Stimulated activated CD4-positive, alpha-beta T cell treated with anti-CD3 and anti-CD28 coated beads, Interleukin-2, amount 100 ng/mL, for 4 hours (primary cell): ENCODE data around the gene UNC5B.

Experiments used
- DNase-seq: peaks from one replicate; pipeline ENCODE4 v3.0.0-alpha.2; 2020; ENCODE audit warnings: low read depth

The UNC5B gene

DNA sequence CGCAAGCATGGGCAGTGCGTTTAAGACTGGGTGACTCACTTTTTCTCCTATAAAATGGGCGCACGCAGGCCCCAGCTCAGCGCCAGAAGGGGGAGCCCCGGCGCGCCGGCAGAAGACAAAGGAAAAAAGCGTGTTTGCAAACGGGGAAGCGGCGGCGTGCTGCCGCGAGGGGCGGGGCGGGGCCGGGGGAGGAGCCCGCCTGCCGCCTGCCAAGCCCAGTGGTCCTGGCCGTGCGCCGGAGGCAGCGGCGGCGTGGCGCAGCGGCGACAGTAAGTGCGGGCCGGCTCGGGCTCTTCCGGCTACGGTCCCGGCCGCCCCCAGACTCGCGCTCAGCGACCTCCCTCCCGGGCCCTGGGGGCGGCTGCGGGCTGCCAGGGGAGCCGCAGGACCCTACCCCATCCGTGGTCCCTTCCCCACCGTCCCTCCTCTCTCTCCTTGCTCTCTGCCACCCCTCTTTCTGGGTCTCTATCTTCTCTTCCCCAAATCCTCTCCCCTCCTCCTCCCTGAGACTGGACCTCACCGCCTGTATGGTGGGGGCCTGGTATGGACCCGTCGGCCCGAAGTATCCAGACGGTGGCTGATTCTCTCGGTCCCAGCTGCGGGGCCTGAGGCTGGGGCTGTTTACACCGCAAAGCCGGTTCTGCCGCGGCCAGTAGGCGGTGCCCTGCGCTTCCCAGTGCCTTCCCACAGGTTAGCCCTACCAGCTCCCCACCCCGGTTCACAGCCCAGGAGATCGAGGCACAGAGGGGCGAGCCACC is 106.9 kb downstream of the UNC5B start, which contains the start of gene SLC29A3:
Gene SLC29A3 (plus strand): TSS at position 218 of the 758 bp plus-strand sequence. CDS start 51 bp downstream, at position 269.
- peak; percentile 82 for DNase-seq

GRCh38 chr10:71319800-71320392 is 107.5 kb downstream of the UNC5B start:
- no peak for DNase-seq

- DNase-seq: no peak
These were observed 108.2 kb downstream of the UNC5B start for GRCh38 chr10:71320592-71320991.

DNA sequence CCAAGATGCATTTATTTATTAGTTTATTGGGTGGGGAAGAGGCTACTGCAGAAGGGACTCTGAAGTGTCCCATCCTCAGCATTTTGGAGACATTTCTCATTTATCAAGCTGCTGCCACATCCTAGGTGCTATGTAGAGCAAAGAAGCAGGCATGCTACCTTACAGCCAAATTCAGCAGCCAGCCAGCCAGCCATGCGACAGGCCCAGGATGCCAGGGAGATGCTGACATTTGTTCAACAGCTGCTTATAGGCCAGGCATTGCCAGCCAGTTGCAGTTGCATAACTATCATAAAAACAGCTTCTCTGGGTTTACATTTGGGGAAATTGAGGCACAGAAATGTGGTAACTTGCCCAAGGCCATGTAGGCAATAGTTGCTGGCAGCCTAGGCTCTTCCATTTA is 109.0 kb downstream of the UNC5B start:
- DNase-seq: no peak

- no peak for DNase-seq
These were observed 111.0 kb downstream of the UNC5B start for GRCh38 chr10:71323407-71323806.

DNA sequence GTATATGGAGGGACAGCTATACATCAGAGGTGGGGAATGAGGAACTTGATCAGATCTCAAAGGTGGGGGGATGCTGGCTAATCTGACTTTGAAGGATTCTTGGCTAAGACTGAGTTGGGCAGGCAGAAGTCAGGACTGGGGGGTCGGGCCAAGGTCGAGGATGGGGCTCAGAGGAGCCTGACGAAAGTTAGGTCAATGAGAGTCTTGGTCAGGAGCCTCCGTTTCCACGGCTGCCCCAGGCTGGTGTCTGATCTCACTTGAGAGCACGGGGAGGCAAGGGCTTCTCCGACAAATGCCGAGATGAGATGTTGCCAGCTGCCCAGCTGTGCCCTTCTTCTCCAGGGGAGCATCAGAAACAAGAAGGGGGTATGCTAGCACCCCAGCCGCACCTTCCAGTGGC is 112.4 kb downstream of the UNC5B start:
- no peak for DNase-seq

DNA sequence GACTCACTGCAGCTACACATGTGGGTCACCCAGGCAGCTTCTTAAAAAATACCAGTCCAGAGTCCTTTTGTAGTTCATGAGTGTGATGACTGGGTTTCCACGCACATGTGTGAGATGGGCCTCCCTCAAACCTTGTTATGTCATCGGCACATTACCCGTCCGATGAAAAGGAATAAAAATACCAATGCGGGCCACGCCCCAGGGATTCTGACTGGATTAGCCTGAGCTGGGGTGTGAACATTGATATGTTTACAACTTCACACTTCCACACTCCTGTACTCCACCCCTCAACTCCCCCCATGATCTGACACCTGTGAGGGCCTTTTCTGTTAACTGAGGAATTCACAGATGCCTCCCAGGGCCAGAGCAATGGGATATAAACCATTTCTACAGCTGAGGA is 112.9 kb downstream of the UNC5B start:
- DNase-seq: no peak

GRCh38 chr10:71326464-71326881 is 114.1 kb downstream of the UNC5B start:
- DNase-seq: no peak

GRCh38 chr10:71330789-71331404 is 118.5 kb downstream of the UNC5B start:
- no peak for DNase-seq

DNA sequence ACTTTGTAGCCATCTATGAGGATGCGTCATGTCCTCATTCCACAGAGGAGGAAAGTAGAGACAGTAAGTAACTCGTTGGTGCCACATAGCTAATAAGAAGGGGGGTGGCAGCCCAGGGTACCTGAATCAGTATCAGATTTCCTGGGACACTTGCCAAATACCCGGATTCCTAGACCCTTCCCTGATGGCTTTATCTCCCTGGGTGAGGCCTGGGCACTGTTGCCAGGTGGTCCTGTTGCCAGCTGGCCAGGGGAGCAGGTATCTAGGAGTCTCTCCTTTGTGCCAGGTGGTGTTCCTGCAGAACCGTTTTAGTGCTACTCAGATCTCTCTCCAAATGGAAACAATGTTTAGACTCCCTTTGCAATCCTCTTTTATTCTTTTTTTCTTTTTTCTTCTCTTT is 119.4 kb downstream of the UNC5B start:
- DNase-seq: no peak

DNA sequence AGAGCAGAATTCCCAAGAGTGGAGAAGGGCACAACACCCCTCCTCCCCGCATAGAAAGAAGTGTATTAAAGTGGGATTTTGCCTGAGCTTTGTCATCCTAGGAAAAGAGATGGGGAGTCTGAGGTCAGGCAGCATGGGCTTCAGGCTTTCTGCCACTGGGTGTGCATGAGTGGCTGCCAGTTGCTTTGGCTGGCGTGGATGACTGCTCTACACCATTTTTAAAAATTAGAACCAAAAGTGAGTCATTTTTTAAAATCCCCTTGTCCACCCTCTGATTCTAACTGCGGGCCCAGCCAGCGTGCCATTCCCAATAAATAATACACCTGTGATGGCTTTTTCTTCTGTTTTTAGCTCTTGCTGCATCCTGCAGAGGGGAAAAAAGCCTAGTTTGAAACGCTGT is 120.1 kb downstream of the UNC5B start:
- no peak for DNase-seq

GRCh38 chr10:71333129-71333887 is 120.9 kb downstream of the UNC5B start:
- DNase-seq: no peak

DNA sequence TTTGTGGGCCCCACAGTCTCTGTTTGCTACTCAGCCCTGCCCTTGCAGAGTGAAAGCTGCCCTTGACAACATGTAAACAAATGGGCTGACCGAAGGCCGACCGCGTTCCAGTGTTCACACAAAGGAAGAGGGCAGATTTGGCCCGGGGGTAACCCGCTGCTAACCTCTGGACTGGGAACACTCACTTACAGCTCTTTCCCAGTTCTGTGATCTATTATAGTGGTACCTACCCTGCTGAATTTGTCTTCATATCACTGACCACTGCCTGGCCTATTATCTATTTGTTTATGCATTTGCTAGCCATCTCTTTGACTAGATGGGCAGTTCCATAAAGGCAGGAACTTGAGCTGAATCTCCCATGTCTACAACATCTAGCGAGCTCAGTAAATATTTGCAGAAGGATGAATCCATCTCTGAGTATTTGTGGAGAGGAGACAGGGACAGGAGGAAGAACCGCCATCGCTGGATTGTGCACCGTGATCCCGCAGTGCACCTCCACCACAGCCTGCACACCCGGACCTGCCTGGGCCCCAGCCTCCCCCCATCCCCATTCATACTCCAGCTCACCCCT is 121.9 kb downstream of the UNC5B start:
- DNase-seq: no peak

DNA sequence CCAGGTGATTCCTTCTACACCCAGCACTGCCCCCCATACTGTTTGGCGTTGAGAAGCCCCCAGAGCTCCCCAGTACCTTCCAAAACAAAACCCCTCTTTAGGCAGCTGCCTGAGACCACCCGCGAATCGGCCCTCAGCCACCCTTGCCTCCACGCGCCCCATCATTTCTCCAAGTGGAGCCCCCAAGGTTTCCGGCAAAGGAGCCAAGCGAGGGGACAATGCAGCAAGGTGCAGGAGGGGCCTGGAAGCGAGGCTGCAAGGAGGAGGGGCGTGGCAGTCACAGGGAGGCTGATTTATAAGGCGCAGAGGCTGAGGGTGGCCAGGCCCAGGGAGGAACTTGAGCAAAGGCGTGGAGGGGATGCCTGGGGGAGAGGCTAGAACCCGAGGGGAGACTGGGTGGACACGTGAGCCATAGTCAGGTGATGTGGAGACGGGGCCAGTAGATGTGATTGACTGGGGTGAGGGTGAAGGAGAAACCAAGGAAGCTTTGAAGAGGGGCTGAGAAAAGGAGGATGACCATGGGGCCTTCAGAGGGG is 122.9 kb downstream of the UNC5B start:
- no peak for DNase-seq

- DNase-seq: no peak
These were observed 124.3 kb downstream of the UNC5B start for GRCh38 chr10:71336632-71337031.

DNA sequence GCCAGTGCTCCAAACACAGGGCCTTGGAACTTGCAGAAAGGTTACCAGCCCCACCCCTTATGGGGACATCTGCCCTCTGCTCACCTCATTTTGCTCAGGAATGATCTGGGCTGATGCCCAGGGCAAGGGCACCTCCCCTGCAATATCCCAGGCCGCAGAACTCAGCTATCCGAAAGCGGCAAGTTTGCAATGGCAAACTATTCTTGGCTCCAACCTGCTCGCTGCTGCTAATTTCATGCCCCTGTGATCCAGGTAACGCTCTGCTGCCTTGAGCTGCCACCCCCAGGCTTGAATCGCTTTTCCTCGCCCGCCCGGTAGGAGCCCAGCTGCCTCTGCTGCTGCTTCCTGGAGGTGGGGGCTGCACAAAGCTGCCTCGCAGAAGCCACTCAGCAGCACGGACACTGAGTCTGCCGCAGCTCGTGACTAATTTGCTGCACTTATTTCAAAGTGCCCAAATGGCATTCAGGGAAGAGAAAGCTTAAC is 124.9 kb downstream of the UNC5B start:
- DNase-seq: no peak

DNA sequence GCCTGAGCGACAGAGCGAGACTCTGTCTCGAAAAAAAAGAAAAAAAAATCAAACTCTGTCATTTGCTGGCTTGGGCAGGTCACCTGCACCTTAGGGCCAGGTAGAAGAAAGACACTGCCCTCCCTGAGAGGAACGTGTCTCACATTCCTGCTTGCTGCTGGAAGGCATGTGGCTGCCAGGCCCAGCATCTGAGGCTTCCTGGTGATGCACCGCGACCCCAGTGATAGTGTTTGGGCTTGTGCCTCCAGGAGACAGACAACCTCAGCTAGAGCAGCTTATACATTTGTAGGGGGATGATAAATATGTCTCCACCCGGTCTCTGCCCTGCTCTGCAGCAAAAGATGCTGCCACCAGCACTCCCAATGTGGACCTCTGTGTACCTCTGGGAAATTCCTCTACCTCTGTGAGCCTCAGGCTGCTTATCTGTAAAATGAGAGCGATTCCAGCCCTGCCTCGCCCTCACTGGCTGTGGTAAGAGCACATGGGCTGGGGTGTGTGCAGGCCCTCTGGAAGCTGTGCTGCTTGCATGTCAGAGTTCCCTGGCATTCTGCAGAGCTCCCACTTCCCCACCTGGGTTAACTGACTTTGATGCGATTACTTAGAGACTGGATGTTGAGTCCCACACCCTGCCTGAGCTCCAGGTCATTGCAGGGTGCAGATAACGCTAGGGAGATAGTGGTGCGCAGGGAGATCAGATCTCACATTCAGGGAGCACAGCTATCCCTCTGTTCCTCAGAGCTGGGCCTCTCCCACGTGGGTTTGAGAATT is 126.5 kb downstream of the UNC5B start:
- no peak for DNase-seq

DNA sequence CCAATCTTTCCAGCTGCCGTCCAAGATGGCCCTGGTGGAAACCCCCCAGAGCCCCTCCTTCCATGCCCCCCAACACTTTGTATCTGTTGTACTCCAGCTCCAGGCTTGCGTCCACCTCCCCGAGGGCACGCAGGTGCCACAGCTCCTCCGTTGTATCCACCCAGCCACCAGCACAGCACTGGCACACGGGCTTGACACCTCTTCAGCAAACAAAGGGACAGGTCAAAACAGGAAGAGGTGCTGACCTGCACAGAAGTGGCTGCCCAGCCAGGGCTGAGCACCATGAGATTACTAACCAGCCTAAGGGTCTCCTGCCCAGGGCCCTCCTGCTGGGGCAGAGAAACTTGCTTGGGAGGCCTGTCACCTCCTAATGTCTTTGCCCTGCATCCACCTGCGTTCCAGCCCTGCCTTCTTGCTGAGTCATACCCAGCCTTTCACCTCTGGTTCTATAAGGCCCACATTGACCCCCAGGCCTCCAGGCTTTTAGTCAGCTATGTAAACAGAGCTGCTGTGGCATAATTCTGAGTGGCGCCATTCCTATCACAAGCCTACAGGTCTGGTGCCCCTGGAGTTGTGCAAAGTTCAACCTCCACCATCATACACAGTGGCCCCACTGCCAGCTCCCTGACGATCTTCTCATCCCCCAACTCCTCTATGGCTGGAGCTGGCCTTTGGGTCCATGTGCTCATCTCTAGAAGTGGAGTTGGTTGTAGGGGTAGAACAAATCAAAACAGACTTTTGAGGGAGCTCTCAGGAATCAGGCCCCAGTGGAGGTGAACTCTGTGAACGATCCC is 127.6 kb downstream of the UNC5B start:
- no peak for DNase-seq

- DNase-seq: no peak
These were observed 130.4 kb downstream of the UNC5B start for GRCh38 chr10:71342573-71343391.
